ENCODE results near the gene PPP2R2C. TPM values are rescaled to one million over a fixed set of nuclear protein-coding genes. Genes with fewer than 3 reads are reported as not detected.

PPP2R2C gene
- total RNA-seq, 1 experiment from 2014 or later = not detected

- DNase-seq (ENCODE audit: low spot score) = no peak
- no peaks in the 10 kb centered on the region for H3K36me3 ChIP-seq (ENCODE audit: insufficient read depth, low read length, poor library complexity, severe bottlenecking)
- POLR2A ChIA-PET (ENCODE audit: low non-redundant PET) = no interaction called here
- intact Hi-C loops (cut with micrococcal nuclease; ENCODE audit: unreplicated experiment) = no loop called here
- no peaks in the 10 kb centered on the region for H3K4me1 ChIP-seq (ENCODE audit: insufficient read depth, low read length, poor library complexity, severe bottlenecking)
- CTCF ChIA-PET = interaction anchor here (0.8 kb wide), 1 partner anchor 81 kb away, joined by 3 read pairs; no protein-coding TSS in a partner anchor
- H3K9me3 ChIP-seq (ENCODE audit: low read depth, low read length, poor library complexity, severe bottlenecking) = no peaks in the 10 kb centered on the region
- H3K27me3 ChIP-seq (replicated peaks; ENCODE audit: insufficient read depth, low read depth, low read length, poor library complexity) = no peaks in the 10 kb centered on the region
- TF ChIP-seq CTCF (conservative IDR thresholded peaks at IDR 0.05; ENCODE audit: low read depth, low read length) (no peak), EZH2 (IDR thresholded peaks at IDR 0.05; ENCODE audit: borderline replicate concordance, low read depth, low read length, poor library complexity, severe bottlenecking) (no peak)
- H3K4me3 ChIP-seq (ENCODE audit: low read depth, low read length, poor library complexity, severe bottlenecking) = no peak overlapping the region
- BruUV-seq (replicated peaks) = no TSS peak
- H3K27ac ChIP-seq (ENCODE audit: low read depth, low read length, poor library complexity, severe bottlenecking) = no peak overlapping the region
Measured at GRCh38 chr4:6301051-6301731, 171.2 kb downstream of the PPP2R2C start.

- TF ChIP-seq CTCF (conservative IDR thresholded peaks at IDR 0.05; ENCODE audit: low read depth, low read length) (no peak), EZH2 (IDR thresholded peaks at IDR 0.05; ENCODE audit: borderline replicate concordance, low read depth, low read length, poor library complexity, severe bottlenecking) (no peak)
- Histone ChIP-seq H3K27me3 (replicated peaks; ENCODE audit: insufficient read depth, low read depth, low read length, poor library complexity) (no peaks in the 10 kb centered on the region), H3K27ac (ENCODE audit: low read depth, low read length, poor library complexity, severe bottlenecking) (no peak overlapping the region), H3K4me1 (ENCODE audit: insufficient read depth, low read length, poor library complexity, severe bottlenecking) (no peaks in the 10 kb centered on the region), H3K4me3 (ENCODE audit: low read depth, low read length, poor library complexity, severe bottlenecking) (no peak overlapping the region), H3K9me3 (ENCODE audit: low read depth, low read length, poor library complexity, severe bottlenecking) (no peaks in the 10 kb centered on the region), H3K36me3 (ENCODE audit: insufficient read depth, low read length, poor library complexity, severe bottlenecking) (no peaks in the 10 kb centered on the region)
- no TSS peak for BruUV-seq (replicated peaks)
- ChIA-PET POLR2A (ENCODE audit: low non-redundant PET) (no interaction called here), CTCF (no interaction called here)
- intact Hi-C loops (cut with micrococcal nuclease; ENCODE audit: unreplicated experiment) = no loop called here
- DNase-seq (ENCODE audit: low spot score) = no peak
Measured at GRCh38 chr4:6300359-6300758, 172.1 kb downstream of the PPP2R2C start.

- no peaks in the 10 kb centered on the region for H3K9me3 ChIP-seq (ENCODE audit: low read depth, low read length, poor library complexity, severe bottlenecking)
- POLR2A ChIA-PET (ENCODE audit: low non-redundant PET) = no interaction called here
- no peak for DNase-seq (ENCODE audit: low spot score)
- intact Hi-C loops (cut with micrococcal nuclease; ENCODE audit: unreplicated experiment) = no loop called here
- CTCF ChIA-PET = no interaction called here
- BruUV-seq (replicated peaks) = no TSS peak
- H3K36me3 ChIP-seq (ENCODE audit: insufficient read depth, low read length, poor library complexity, severe bottlenecking) = no peaks in the 10 kb centered on the region
- no peak overlapping the region for H3K4me3 ChIP-seq (ENCODE audit: low read depth, low read length, poor library complexity, severe bottlenecking)
- H3K27me3 ChIP-seq (replicated peaks; ENCODE audit: insufficient read depth, low read depth, low read length, poor library complexity) = no peaks in the 10 kb centered on the region
- no peaks in the 10 kb centered on the region for H3K4me1 ChIP-seq (ENCODE audit: insufficient read depth, low read length, poor library complexity, severe bottlenecking)
- no peak overlapping the region for H3K27ac ChIP-seq (ENCODE audit: low read depth, low read length, poor library complexity, severe bottlenecking)
- TF ChIP-seq EZH2 (IDR thresholded peaks at IDR 0.05; ENCODE audit: borderline replicate concordance, low read depth, low read length, poor library complexity, severe bottlenecking) (no peak), CTCF (conservative IDR thresholded peaks at IDR 0.05; ENCODE audit: low read depth, low read length) (no peak)
Measured at GRCh38 chr4:6299875-6300274, 172.5 kb downstream of the PPP2R2C start.
